Placental epithelial cell (primary cell): ENCODE measurements around the gene ZNF845. TPM values are rescaled to one million over a fixed set of nuclear protein-coding genes. Genes with fewer than 3 reads are reported as not detected.

ENCODE experiments used
- total RNA-seq: library from RNA; depleted of rRNA; stranded (reverse); fragments of >200 nt; gene quantifications from 2 replicates; pipeline ENCODE4 v1.2.3, GENCODE V29; 2012

ZNF845 gene
- total RNA-seq: 10.3 and 11.4 TPM in 2 replicates

GRCh38 chr19:53333463-53334449 lies at the start of gene ZNF845:
ZNF845 (plus strand) TSS chr19:53333749; CDS start chr19:53341308, 7,559 bp downstream.

GRCh38 chr19:53365134-53365898 lies 31.8 kb downstream of the ZNF845 start, which contains the start of gene ZNF525:
ZNF525 (plus strand) TSS chr19:53365705; CDS start chr19:53372282, 6,577 bp downstream.

GRCh38 chr19:53394974-53395839 lies 61.7 kb downstream of the ZNF845 start, which contains the start of gene ZNF765:
ZNF765 (plus strand) TSS chr19:53395149; CDS start chr19:53398016, 2,867 bp downstream.

Other genes with a start within 250 kb of the ZNF845 start
- gene ZNF160, start 230.3 kb upstream of the ZNF845 start, total RNA-seq: 43.9 and 50.6 TPM in 2 replicates
- gene ZNF415, start 200.8 kb upstream of the ZNF845 start, total RNA-seq: 16.7 and 22.0 TPM in 2 replicates
- gene ZNF347, start 174.7 kb upstream of the ZNF845 start, total RNA-seq: 13.3 and 16.5 TPM in 2 replicates
- gene ZNF665, start 140.4 kb upstream of the ZNF845 start, total RNA-seq: 10.6 and 16.9 TPM in 2 replicates
- gene ZNF677, start 78.9 kb upstream of the ZNF845 start, total RNA-seq: 24.8 and 33.0 TPM in 2 replicates
- gene VN1R2, start 75.5 kb upstream of the ZNF845 start, total RNA-seq: not detected in 2 replicates
- gene VN1R4, start 66.0 kb upstream of the ZNF845 start, total RNA-seq: not detected in 2 replicates
- 12.3 and 20.0 TPM in 2 replicates for gene ZNF525, start 32.0 kb downstream of the ZNF845 start, total RNA-seq
- gene ZNF765, start 61.4 kb downstream of the ZNF845 start, total RNA-seq: 22.8 and 28.3 TPM in 2 replicates
- 11.9 and 13.7 TPM in 2 replicates for gene ZNF761, start 98.2 kb downstream of the ZNF845 start, total RNA-seq
- 4.7 and 5.4 TPM in 2 replicates for gene ZNF813, start 134.0 kb downstream of the ZNF845 start, total RNA-seq
- gene ZNF331, start 204.4 kb downstream of the ZNF845 start, total RNA-seq: 11.4 and 12.5 TPM in 2 replicates